Subcutaneous adipose tissue (tissue), 4 donors: ENCODE data around the gene CASP5. TPM values are rescaled to one million over a fixed set of nuclear protein-coding genes. Genes with fewer than 3 reads are reported as not detected.

ENCODE experiments used
- total RNA-seq, 4 donors: library from RNA; depleted of rRNA; stranded (reverse); fragments of >200 nt; gene quantifications; one replicate each; pipeline ENCODE4 v1.1.0, GENCODE V29; 2016
- TF ChIP-seq, protein P1 (sequence below): fragments of 450-650 bp; IDR thresholded peaks from one replicate; pipeline ENCODE4 v1.5.1; 2016; ENCODE audit warnings: low read depth, mild to moderate bottlenecking, control low read depth, antibody characterized with exemption, moderate library complexity

The CASP5 gene
- total RNA-seq, 4 donors from 2014 or later: 2.0 TPM; not detected in 3

DNA sequence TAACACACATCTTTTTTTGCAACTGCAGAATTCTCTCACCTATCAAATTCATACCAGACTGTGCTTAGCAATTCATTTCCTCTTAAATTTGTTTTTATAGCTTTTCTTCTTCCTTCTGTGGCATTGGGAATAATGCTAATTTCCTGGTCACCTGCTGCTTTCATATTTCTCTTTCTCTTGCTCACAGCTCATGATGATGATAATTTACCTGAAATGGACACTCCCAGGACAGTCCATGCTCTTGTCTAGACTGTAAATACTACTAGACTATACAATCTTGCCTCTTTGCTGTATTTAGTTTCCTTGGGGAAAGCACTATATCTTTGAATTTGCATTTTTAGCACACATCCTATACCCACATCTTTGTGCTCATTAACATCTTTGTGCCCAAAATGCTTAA is 15.5 kb downstream of the CASP5 start:
- TF ChIP-seq, protein P1, sequence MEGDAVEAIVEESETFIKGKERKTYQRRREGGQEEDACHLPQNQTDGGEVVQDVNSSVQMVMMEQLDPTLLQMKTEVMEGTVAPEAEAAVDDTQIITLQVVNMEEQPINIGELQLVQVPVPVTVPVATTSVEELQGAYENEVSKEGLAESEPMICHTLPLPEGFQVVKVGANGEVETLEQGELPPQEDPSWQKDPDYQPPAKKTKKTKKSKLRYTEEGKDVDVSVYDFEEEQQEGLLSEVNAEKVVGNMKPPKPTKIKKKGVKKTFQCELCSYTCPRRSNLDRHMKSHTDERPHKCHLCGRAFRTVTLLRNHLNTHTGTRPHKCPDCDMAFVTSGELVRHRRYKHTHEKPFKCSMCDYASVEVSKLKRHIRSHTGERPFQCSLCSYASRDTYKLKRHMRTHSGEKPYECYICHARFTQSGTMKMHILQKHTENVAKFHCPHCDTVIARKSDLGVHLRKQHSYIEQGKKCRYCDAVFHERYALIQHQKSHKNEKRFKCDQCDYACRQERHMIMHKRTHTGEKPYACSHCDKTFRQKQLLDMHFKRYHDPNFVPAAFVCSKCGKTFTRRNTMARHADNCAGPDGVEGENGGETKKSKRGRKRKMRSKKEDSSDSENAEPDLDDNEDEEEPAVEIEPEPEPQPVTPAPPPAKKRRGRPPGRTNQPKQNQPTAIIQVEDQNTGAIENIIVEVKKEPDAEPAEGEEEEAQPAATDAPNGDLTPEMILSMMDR: no peak

GRCh38 chr11:105005451-105005845 is 17.5 kb downstream of the CASP5 start:
- TF ChIP-seq, protein P1: no peak

GRCh38 chr11:105004021-105004420 is 18.9 kb downstream of the CASP5 start:
- TF ChIP-seq, protein P1: no peak

GRCh38 chr11:105003151-105003550 is 19.8 kb downstream of the CASP5 start:
- TF ChIP-seq, protein P1: no peak

- TF ChIP-seq, protein P1: no peak
Measured at GRCh38 chr11:105000797-105001196, 22.2 kb downstream of the CASP5 start.

GRCh38 chr11:105000167-105000566 is 22.8 kb downstream of the CASP5 start:
- TF ChIP-seq, protein P1: no peak

GRCh38 chr11:104999721-105000120 is 23.2 kb downstream of the CASP5 start:
- TF ChIP-seq, protein P1: no peak
